Neuronal stem cell (in vitro differentiated cells): ENCODE data around the gene TAS2R41.
A peak's percentile ranks its signal among the peaks of the same experiment; 100 is the strongest.
"Not testable (repeated sequence)": the region's sequence is repeated elsewhere in the genome, so short reads cannot be mapped to it uniquely, and the experiment has no call there.

ENCODE experiments used
- DNase-seq: peaks from one replicate; pipeline ENCODE4 v3.0.0-alpha.2; 2013; ENCODE audit warnings: low spot score
- H2AFZ ChIP-seq: one replicate; pipeline ENCODE4 v1.6.1; 2013; ENCODE audit warnings: mild to moderate bottlenecking, low read length, inconsistent platforms
- H2AK5ac ChIP-seq: 2 replicates; pipeline ENCODE4 v1.6.1; 2013; ENCODE audit warnings: low read depth, mild to moderate bottlenecking, inconsistent platforms, low read length, moderate library complexity, mixed read lengths
- H2BK120ac ChIP-seq: 2 replicates; pipeline ENCODE4 v1.6.1; 2013; ENCODE audit warnings: low read depth, mild to moderate bottlenecking, inconsistent platforms, low read length, moderate library complexity, mixed read lengths
- H2BK12ac ChIP-seq: one replicate; pipeline ENCODE4 v1.6.1; 2013; ENCODE audit warnings: low read length, inconsistent platforms
- H2BK15ac ChIP-seq: 2 replicates; pipeline ENCODE4 v1.6.1; 2013; ENCODE audit warnings: mild to moderate bottlenecking, low read length, inconsistent platforms, mixed read lengths
- H2BK5ac ChIP-seq: one replicate; pipeline ENCODE4 v1.6.1; 2013; ENCODE audit warnings: inconsistent platforms, mild to moderate bottlenecking, low read length, moderate library complexity
- H3K14ac ChIP-seq: one replicate; pipeline ENCODE4 v1.6.1; 2013; ENCODE audit warnings: low read length, inconsistent platforms
- H3K18ac ChIP-seq: 2 replicates; pipeline ENCODE4 v1.6.1; 2013; ENCODE audit warnings: low read length, inconsistent platforms
- H3K23ac ChIP-seq: 2 replicates; pipeline ENCODE4 v1.6.1; 2013; ENCODE audit warnings: low read depth, mild to moderate bottlenecking, mixed read lengths, low read length, inconsistent platforms; ENCODE audit not compliant: poor library complexity
- H3K27ac ChIP-seq: replicated peaks from 3 replicates; pipeline ENCODE4 v1.5.1; 2013; ENCODE audit warnings: low read length, inconsistent platforms
- H3K27me3 ChIP-seq, 3 experiments: 2 replicates each; pipeline ENCODE4 v1.6.1; 2013; ENCODE audit warnings: low read length in 3 of 3, mild to moderate bottlenecking in 2 of 3, inconsistent platforms in 1 of 3, low read depth in 1 of 3, mixed read lengths in 1 of 3, moderate library complexity in 1 of 3; ENCODE audit not compliant: control insufficient read depth in 3 of 3, insufficient read depth in 3 of 3
- H3K36me3 ChIP-seq, 2 donors: replicated peaks in 1 of 2; 2 replicates each; pipeline ENCODE4 v1.6.1; 2013; ENCODE audit warnings: low read length in 2 of 2; ENCODE audit not compliant: control insufficient read depth in 2 of 2, insufficient read depth in 2 of 2
- H3K4ac ChIP-seq: 2 replicates; pipeline ENCODE4 v1.6.1; 2013; ENCODE audit warnings: inconsistent platforms, mild to moderate bottlenecking, low read length, moderate library complexity
- H3K4me1 ChIP-seq, 2 donors: 1 replicate in 1 of 2; 2 replicates in 1 of 2; pipeline ENCODE4 v1.6.1; 2013; ENCODE audit warnings: low read length in 2 of 2, low read depth in 1 of 2; ENCODE audit not compliant: control insufficient read depth in 2 of 2, insufficient read depth in 1 of 2
- H3K4me2 ChIP-seq: one replicate; pipeline ENCODE4 v1.6.1; 2013; ENCODE audit warnings: mild to moderate bottlenecking, low read length, inconsistent platforms; ENCODE audit not compliant: insufficient read depth, poor library complexity, severe bottlenecking
- H3K4me3 ChIP-seq, 2 donors: 2 replicates each; pipeline ENCODE4 v1.5.1; 2013; ENCODE audit warnings: low read length in 2 of 2, mild to moderate bottlenecking in 2 of 2, inconsistent platforms in 1 of 2, moderate library complexity in 1 of 2
- H3K79me1 ChIP-seq: one replicate; pipeline ENCODE4 v1.6.1; 2013; ENCODE audit warnings: low read depth, mild to moderate bottlenecking, inconsistent platforms, low read length, moderate library complexity
- H3K9ac ChIP-seq: one replicate; pipeline ENCODE4 v1.6.1; 2013; ENCODE audit warnings: mild to moderate bottlenecking, low read depth, low read length, inconsistent platforms; ENCODE audit not compliant: poor library complexity
- H3K9me3 ChIP-seq, 2 donors: replicated peaks in 1 of 2; 2 replicates each; pipeline versions ENCODE3 to v1.6.1; 2013; ENCODE audit warnings: low read length in 2 of 2, mild to moderate bottlenecking in 2 of 2, inconsistent platforms in 1 of 2, low read depth in 1 of 2, mixed read lengths in 1 of 2, moderate library complexity in 1 of 2; ENCODE audit not compliant: control insufficient read depth in 2 of 2, insufficient read depth in 1 of 2
- H4K8ac ChIP-seq: one replicate; pipeline ENCODE4 v1.6.1; 2013; ENCODE audit warnings: low read depth, mild to moderate bottlenecking, inconsistent platforms, low read length, moderate library complexity
- H4K91ac ChIP-seq: one replicate; pipeline ENCODE4 v1.6.1; 2013; ENCODE audit warnings: low read length, low read depth, mild to moderate bottlenecking, inconsistent platforms; ENCODE audit not compliant: poor library complexity
- WGBS, 2 donors: extraction: QIAGEN DNeasy Blood & Tissue Kit; methylation state at CpG; one replicate each; pipeline ENCODE4 v1.1.7; 2013; ENCODE audit warnings: missing lambda C conversion rate in 2 of 2, mixed read lengths in 1 of 2; ENCODE audit not compliant: insufficient read length in 2 of 2, insufficient replicate concordance in 1 of 2; ENCODE audit errors: extremely low coverage in 2 of 2; 5-methylcytosine and 5-hydroxymethylcytosine counted together

The TAS2R41 gene

GRCh38 chr7:143463957-143464356 lies 13.7 kb upstream of the TAS2R41 start:
- no peak overlapping the region for H3K23ac ChIP-seq
- no peak overlapping the region for H3K4me2 ChIP-seq
- H3K27me3 ChIP-seq: no peaks in the 10 kb centered on the region
- H3K4me3 ChIP-seq: no peak overlapping the region
- no peak overlapping the region for H2AK5ac ChIP-seq
- no CpG with 5 or more reads among the region's 1 CpG for WGBS, 2 donors
- H3K14ac ChIP-seq: no peak overlapping the region
- no peaks in the 10 kb centered on the region for H3K36me3 ChIP-seq
- H3K4me1 ChIP-seq: no peaks in the 10 kb centered on the region
- H3K18ac ChIP-seq: no peak overlapping the region
- H3K9me3 ChIP-seq: peaks cover 0 to 1% of the 10 kb centered on the region in 2 donors
- no peaks in the 10 kb centered on the region for H3K79me1 ChIP-seq
- no peak overlapping the region for H2BK12ac ChIP-seq
- no peak overlapping the region for H3K27ac ChIP-seq
- H3K4ac ChIP-seq: no peak overlapping the region
- no peak overlapping the region for H4K8ac ChIP-seq
- no peak overlapping the region for H2BK15ac ChIP-seq
- no peak overlapping the region for H2AFZ ChIP-seq
- H3K9ac ChIP-seq: no peak overlapping the region
- H4K91ac ChIP-seq: no peak overlapping the region
- H2BK120ac ChIP-seq: no peak overlapping the region
- no peak for DNase-seq
- no peak overlapping the region for H2BK5ac ChIP-seq

- H3K23ac ChIP-seq: no peak overlapping the region
- no peak overlapping the region for H3K4me3 ChIP-seq
- H4K91ac ChIP-seq: no peak overlapping the region
- DNase-seq: no peak
- H3K27ac ChIP-seq: no peak overlapping the region
- no peak overlapping the region for H3K4me2 ChIP-seq
- no peak overlapping the region for H3K9ac ChIP-seq
- H3K4me1 ChIP-seq: no peaks in the 10 kb centered on the region
- WGBS, 2 donors: no CpG with 5 or more reads among the region's 1 CpG
- H2BK15ac ChIP-seq: no peak overlapping the region
- H2BK12ac ChIP-seq: no peak overlapping the region
- H2BK5ac ChIP-seq: no peak overlapping the region
- no peak overlapping the region for H4K8ac ChIP-seq
- H3K14ac ChIP-seq: no peak overlapping the region
- no peak overlapping the region for H2BK120ac ChIP-seq
- peaks cover 0 to 2% of the 10 kb centered on the region in 2 donors for H3K9me3 ChIP-seq
- no peaks in the 10 kb centered on the region for H3K36me3 ChIP-seq
- no peaks in the 10 kb centered on the region for H3K79me1 ChIP-seq
- H2AFZ ChIP-seq: no peak overlapping the region
- no peaks in the 10 kb centered on the region for H3K27me3 ChIP-seq
- H3K4ac ChIP-seq: no peak overlapping the region
- H2AK5ac ChIP-seq: no peak overlapping the region
- no peak overlapping the region for H3K18ac ChIP-seq
Measured at GRCh38 chr7:143467724-143468123, 9.9 kb upstream of the TAS2R41 start.

- H3K4me3 ChIP-seq, H3K27me3 ChIP-seq, H3K4ac ChIP-seq, DNase-seq, H3K14ac ChIP-seq, H3K9me3 ChIP-seq, H4K8ac ChIP-seq, H4K91ac ChIP-seq, H3K79me1 ChIP-seq, H3K27ac ChIP-seq, H3K9ac ChIP-seq, H2BK5ac ChIP-seq, H2BK12ac ChIP-seq, H2BK120ac ChIP-seq, H3K18ac ChIP-seq, H2BK15ac ChIP-seq, H3K23ac ChIP-seq, H2AK5ac ChIP-seq, H3K4me1 ChIP-seq, H3K36me3 ChIP-seq, H3K4me2 ChIP-seq: not testable (repeated sequence)
- WGBS, 2 donors: no CpG with 5 or more reads among the region's 11 CpGs
- H2AFZ ChIP-seq: peak overlapping the region; percentile 29
Measured at GRCh38 chr7:143472071-143472689, 5.5 kb upstream of the TAS2R41 start.

- Histone ChIP-seq H2AK5ac (no peak overlapping the region), H4K8ac (no peak overlapping the region), H3K9ac (no peak overlapping the region), H3K27me3 (no peaks in the 10 kb centered on the region), H3K4ac (no peak overlapping the region), H3K4me2 (no peak overlapping the region), H2BK12ac (no peak overlapping the region), H2AFZ (no peak overlapping the region), H3K36me3 (no peaks in the 10 kb centered on the region), H2BK5ac (no peak overlapping the region), H3K79me1 (no peaks in the 10 kb centered on the region), H4K91ac (no peak overlapping the region), H3K14ac (no peak overlapping the region), H3K27ac (no peak overlapping the region), H3K23ac (no peak overlapping the region), H3K4me1 (no peaks in the 10 kb centered on the region), H3K4me3 (no peak overlapping the region), H3K18ac (no peak overlapping the region), H2BK120ac (no peak overlapping the region), H2BK15ac (no peak overlapping the region), H3K9me3 (no peaks in the 10 kb centered on the region)
- no CpG with 5 or more reads among the region's 10 CpGs for WGBS, 2 donors
- no peak for DNase-seq
Measured at GRCh38 chr7:143479055-143479766, 1.5 kb downstream of the TAS2R41 start.
